A549 (cell line): ENCODE data around the gene KLHDC8A. TPM values are rescaled to one million over a fixed set of nuclear protein-coding genes. Genes with fewer than 3 reads are reported as not detected.
A peak's percentile ranks its signal among the peaks of the same experiment; 100 is the strongest.

Experiments used
- ATAC-seq, 2 experiments: fragments of 200-7000 bp in 1 of 2; fragments of >200 bp in 1 of 2; cut with Nextera tagmentation in 1 of 2; cut with Tn5 transposase in 1 of 2; 3 replicates each; pipeline versions ENCODE4 v1.8.0 to v1.9.1; 2018 to 2020; ENCODE audit warnings: mild to moderate bottlenecking in 1 of 2, moderate library complexity in 1 of 2
- CTCF ChIA-PET: fragments of 300-600 bp; sonication (Branson Sonifier 250); formaldehyde crosslinking; extraction: SDS; loops from one replicate; lab custom pipeline; 2021; ENCODE audit warnings: antibody characterized with exemption, inconsistent platforms; lab: Yijun Ruan, JAX
- POLR2A ChIA-PET: fragments of 350-600 bp; formaldehyde crosslinking; extraction: SDS; loops from one replicate; lab custom pipeline; 2021; ENCODE audit warnings: antibody characterized with exemption, inconsistent platforms; lab: Yijun Ruan, JAX
- DNase-seq, 2 experiments: peaks; one replicate each; pipeline versions ENCODE4 v3.0.0 to v3.0.0-alpha.2; 2011 to 2016; ENCODE audit warnings: low read depth in 1 of 2, low spot score in 1 of 2
- FAIRE-seq: peaks from 2 replicates; lab custom pipeline; 2011; peaks lifted over from hg19 to GRCh38; lab: Jason Lieb, UNC
- H3K27ac ChIP-seq, 2 experiments: fragments of >200 bp; sonication (Bioruptor Twin); formaldehyde crosslinking; 3 replicates each; pipeline ENCODE4 v1.5.1; 2016 to 2017
- H3K4me1 ChIP-seq: fragments of >200 bp; sonication (Bioruptor Twin); formaldehyde crosslinking; 3 replicates; pipeline ENCODE4 v1.6.1; 2016
- H3K4me2 ChIP-seq: fragments of >200 bp; sonication (Bioruptor Twin); formaldehyde crosslinking; 3 replicates; pipeline ENCODE4 v1.6.1; 2016
- H3K4me3 ChIP-seq: fragments of >200 bp; sonication (Bioruptor Twin); formaldehyde crosslinking; 3 replicates; pipeline ENCODE4 v1.5.1; 2016
- H3K9me3 ChIP-seq: fragments of >200 bp; sonication (Bioruptor Twin); formaldehyde crosslinking; 3 replicates; pipeline ENCODE4 v1.6.1; 2016
- CBX2 ChIP-seq: fragments of 200-600 bp; sonication (generic); IDR thresholded peaks from 2 replicates; pipeline ENCODE4 v1.6.1; 2016; ENCODE audit warnings: low read depth, mild to moderate bottlenecking, borderline replicate concordance
- CBX8 ChIP-seq: fragments of 200-600 bp; sonication (generic); IDR thresholded peaks from 2 replicates; pipeline ENCODE4 v1.6.1; 2016
- EHF ChIP-seq: fragments of 250-450 bp; sonication (Bioruptor Pico); IDR thresholded peaks from 2 replicates; pipeline ENCODE4 v1.5.0; 2020; ENCODE audit warnings: mild to moderate bottlenecking
- EP300 ChIP-seq, 2 experiments: fragments of >200 bp; sonication (Bioruptor Twin); formaldehyde crosslinking; IDR thresholded peaks; 2 replicates in 1 of 2; 3 replicates in 1 of 2; pipeline ENCODE4 v1.6.1; 2016 to 2017
- ESRRA ChIP-seq: fragments of 150-350 bp; IDR thresholded peaks from 2 replicates; pipeline ENCODE4 v1.6.1; 2014; ENCODE audit warnings: mild to moderate bottlenecking, low read length, borderline replicate concordance
- HDAC2 ChIP-seq: fragments of 200-600 bp; sonication (generic); IDR thresholded peaks from 2 replicates; pipeline ENCODE4 v1.6.1; 2016
- HEYL ChIP-seq: fragments of 250-450 bp; sonication (Bioruptor Pico); IDR thresholded peaks from 2 replicates; pipeline ENCODE4 v1.8.0; 2021; ENCODE audit warnings: mild to moderate bottlenecking, moderate library complexity
- HOXA7 ChIP-seq: fragments of 250-450 bp; sonication (Bioruptor Pico); IDR thresholded peaks from 2 replicates; pipeline ENCODE4 v1.5.0; 2020; ENCODE audit warnings: mild to moderate bottlenecking, moderate library complexity
- JUN ChIP-seq, 2 experiments: fragments of >200 bp; sonication (Bioruptor Twin); formaldehyde crosslinking; IDR thresholded peaks; 2 replicates in 1 of 2; 3 replicates in 1 of 2; pipeline ENCODE4 v1.6.1; 2016 to 2017
- JUNB ChIP-seq: fragments of >200 bp; sonication (Bioruptor Twin); formaldehyde crosslinking; IDR thresholded peaks from 2 replicates; pipeline ENCODE4 v1.6.1; 2016
- MYC ChIP-seq: IDR thresholded peaks from 2 replicates; pipeline ENCODE4 v1.6.1; 2012; ENCODE audit warnings: mild to moderate bottlenecking, inconsistent platforms, low read length, improper control_type of control experiment, borderline replicate concordance
- PBX3 ChIP-seq: IDR thresholded peaks from 2 replicates; pipeline ENCODE4 v1.6.1; 2012
- RARB ChIP-seq: fragments of 250-450 bp; sonication (Bioruptor Pico); IDR thresholded peaks from 2 replicates; pipeline ENCODE4 v1.8.0; 2021; ENCODE audit warnings: mild to moderate bottlenecking, moderate library complexity
- RCOR1 ChIP-seq: fragments of 150-350 bp; IDR thresholded peaks from 2 replicates; pipeline ENCODE4 v1.6.1; 2014; ENCODE audit warnings: antibody characterized with exemption, low read length, low read depth
- RNF2 ChIP-seq: fragments of 200-600 bp; sonication (generic); IDR thresholded peaks from 2 replicates; pipeline ENCODE4 v1.6.1; 2016; ENCODE audit warnings: low read depth, mild to moderate bottlenecking, antibody characterized with exemption, moderate library complexity, borderline replicate concordance
- TFCP2L1 ChIP-seq: fragments of 250-450 bp; sonication (Bioruptor Pico); IDR thresholded peaks from 2 replicates; pipeline ENCODE4 v1.5.0; 2021; ENCODE audit warnings: mild to moderate bottlenecking
- TP53 ChIP-seq: fragments of 250-450 bp; sonication (Bioruptor Pico); IDR thresholded peaks from 2 replicates; pipeline ENCODE4 v1.5.0; 2021; ENCODE audit warnings: mild to moderate bottlenecking, moderate library complexity
- ZFP36 ChIP-seq: fragments of 450-650 bp; IDR thresholded peaks from 2 replicates; pipeline ENCODE4 v1.6.1; 2014; ENCODE audit warnings: borderline replicate concordance; ENCODE audit not compliant: partially characterized antibody
- ZNF302 ChIP-seq: fragments of 250-450 bp; sonication (Bioruptor Pico); IDR thresholded peaks from 2 replicates; pipeline ENCODE4 v1.9.0; 2021; ENCODE audit warnings: inconsistent platforms, mild to moderate bottlenecking, moderate library complexity
- WGBS: methylation state at CpG from one replicate; pipeline ENCODE4 v1.1.6; 2017; ENCODE audit errors: missing lambda C conversion rate; 5-methylcytosine and 5-hydroxymethylcytosine counted together
- polyA plus RNA-seq, 4 experiments: library from polyadenylated mRNA; depleted of rRNA in 3 of 4; stranded (reverse); fragments of >200 nt; fragmentation: RNase III in 1 of 4; extraction: RNeasy Plus Mini Kit Qiagen cat#74134 plus additional on column Dnase treatment in 1 of 4; gene quantifications; 2 replicates in 3 of 4; 3 replicates in 1 of 4; pipeline ENCODE4 v1.2.3, GENCODE V29; 2011 to 2017

KLHDC8A gene
- polyA plus RNA-seq, 2 of the 4 experiments (the other 2 are of a cell fraction) = 0.34 to 0.40 TPM

GRCh38 chr1:205312866-205313562 lies 43.7 kb downstream of the KLHDC8A start (continued):
- TF ChIP-seq HDAC2 (no peak), CBX2 (no peak), RARB (CRISPR knock-in tag) (no peak), HEYL (no peak), PBX3 (no peak), ZNF302 (CRISPR knock-in tag) (no peak), ESRRA (no peak)

- WGBS = 84% methylated on average over 8 of the region's 8 CpGs
- no peak for FAIRE-seq
- no peaks in the 10 kb centered on the region for H3K9me3 ChIP-seq
- no peak for TF ChIP-seq TP53 (CRISPR knock-in tag)
- TF ChIP-seq, all 56 proteins: peak for 0
- Histone ChIP-seq H3K4me1 (peaks cover 100% of the 10 kb centered on the region), H3K4me2 (peak overlapping the region; percentile 99), H3K27ac (peak overlapping the region; percentile 96 to 99; a peak in 4 of 6 replicates), H3K4me3 (no peak overlapping the region)
- POLR2A ChIA-PET = no interaction called here
- CTCF ChIA-PET = interaction anchor here (0.6 to 89.2 kb wide), 3 partner anchors 14 to 68 kb away, joined by 3 to 3627 read pairs (median 3627); partner anchors contain the start of genes KLHDC8A and NUAK2
- DNase-seq (no peak), ATAC-seq (no peak)
Observed at GRCh38 chr1:205310976-205311704, 45.6 kb downstream of the KLHDC8A start.

- POLR2A ChIA-PET = interaction anchor here (1.0 kb wide), 1 partner anchor 8 kb away, joined by 4 read pairs; no protein-coding TSS in a partner anchor
- Histone ChIP-seq H3K4me1 (peaks cover 100% of the 10 kb centered on the region), H3K27ac (peak overlapping the region; percentile 36 to 99; a peak in 4 of 6 replicates)
- TF ChIP-seq HOXA7 (CRISPR knock-in tag) (no peak), JUN (IDR thresholded peaks at IDR 0.05) (no peak), CBX8 (no peak), EP300 (IDR thresholded peaks at IDR 0.05) (no peak), EHF (CRISPR knock-in tag) (no peak), RCOR1 (no peak)
- TF ChIP-seq, all 56 proteins: peak for 0
- ATAC-seq (no peak), DNase-seq (no peak), FAIRE-seq (no peak)
- Histone ChIP-seq H3K4me3 (no peak overlapping the region), H3K4me2 (peak overlapping the region; percentile 99; the same call in 1 of the 3 replicates), H3K9me3 (no peaks in the 10 kb centered on the region)
- CTCF ChIA-PET = interaction anchor here (67.1 to 89.2 kb wide), 2 partner anchors 15 to 20 kb away, joined by 3627 read pairs; partner anchors contain the start of genes KLHDC8A and NUAK2
- 53% methylated on average over 1 of the region's 1 CpG for WGBS
Observed at GRCh38 chr1:205309741-205310140, 47.0 kb downstream of the KLHDC8A start.

DNA sequence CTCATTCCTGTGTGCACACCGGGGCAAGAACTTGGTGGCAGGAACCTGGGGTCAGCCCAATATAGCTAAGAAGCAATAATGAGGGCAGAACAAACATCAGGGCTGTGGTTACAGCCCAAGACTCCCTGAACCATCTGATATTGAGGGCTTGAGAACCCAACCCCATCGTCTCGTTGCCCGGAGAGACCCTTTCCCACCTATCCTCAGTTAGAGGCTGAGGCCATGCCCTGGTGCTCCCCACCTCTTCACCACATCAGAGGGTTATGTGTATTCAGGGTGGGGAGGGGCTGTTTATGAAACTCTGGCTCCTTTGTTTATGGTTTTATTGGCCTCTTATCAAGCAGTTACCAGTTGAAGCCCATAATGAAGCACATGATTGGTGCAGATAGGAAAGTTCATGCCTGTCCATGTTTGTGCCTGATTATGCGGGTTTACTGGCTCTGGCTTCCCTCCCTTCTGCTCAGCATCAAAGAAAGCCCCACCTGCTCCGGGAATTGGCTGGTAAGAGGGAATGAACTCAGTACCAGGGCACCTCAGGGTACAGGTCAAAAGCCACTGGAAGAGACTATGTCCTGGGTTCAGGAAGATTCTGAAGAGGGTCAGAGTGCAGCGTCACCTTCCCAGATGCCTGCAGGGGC lies 49.7 kb downstream of the KLHDC8A start:
- ChIA-PET POLR2A (no interaction called here), CTCF (interaction anchor here (1.4 to 89.2 kb wide), 3 partner anchors 17 to 217 kb away, joined by 3 to 3627 read pairs (median 3627); partner anchors contain the start of genes KLHDC8A and NUAK2)
- no peak for FAIRE-seq

More for the DNA sequence above, 49.7 kb downstream of the KLHDC8A start:
- no peak for ATAC-seq
- DNase-seq = no peak
- Histone ChIP-seq H3K27ac (peak overlapping the region; percentile 45 to 99; a peak in 5 of 6 replicates), H3K4me1 (peaks cover 100% of the 10 kb centered on the region), H3K4me3 (no peak overlapping the region), H3K9me3 (no peaks in the 10 kb centered on the region), H3K4me2 (peak overlapping the region; percentile 22)
- TF ChIP-seq RARB (CRISPR knock-in tag) (no peak), RNF2 (no peak), ZFP36 (no peak), TFCP2L1 (no peak), MYC (no peak), JUNB (no peak)
- 93% methylated on average over 7 of the region's 7 CpGs for WGBS
